K562 (cell line): Measurements from ENCODE around the gene P4HB. TPM values are rescaled to one million over a fixed set of nuclear protein-coding genes. Genes with fewer than 3 reads are reported as not detected.
A peak's percentile ranks its signal among the peaks of the same experiment; 100 is the strongest.

Experiments used
- CBX2 ChIP-seq: fragments of 200-600 bp; sonication (generic); IDR thresholded peaks from one replicate; pipeline ENCODE4 v1.6.1; 2012; ENCODE audit warnings: mild to moderate bottlenecking, low read length, inconsistent platforms; ENCODE audit not compliant: insufficient read depth, poor library complexity, severe bottlenecking
- CGGBP1 ChIP-seq: fragments of 250-450 bp; sonication (Bioruptor Pico); IDR thresholded peaks from 2 replicates; pipeline ENCODE4 v1.9.0; 2021; ENCODE audit warnings: mild to moderate bottlenecking
- CHCHD3 ChIP-seq: fragments of 250-450 bp; sonication (Bioruptor Pico); IDR thresholded peaks from 2 replicates; pipeline ENCODE4 v2.1.2; 2022; ENCODE audit warnings: mild to moderate bottlenecking
- ETS1 ChIP-seq: conservative IDR thresholded peaks from 2 replicates; pipeline ENCODE4 v1.6.1; 2011; ENCODE audit warnings: low read depth, mild to moderate bottlenecking, low read length; ENCODE audit not compliant: control insufficient read depth
- FOXA3 ChIP-seq, 2 experiments: fragments of 450-650 bp in 1 of 2; sonication (generic) in 1 of 2; formaldehyde crosslinking; IDR thresholded peaks in 1 of 2; conservative IDR thresholded peaks in 1 of 2; 2 replicates each; pipeline versions ENCODE4 v1.4.0 to v1.8.0; 2020 to 2022; ENCODE audit warnings: mild to moderate bottlenecking in 2 of 2, missing genetic modification reagents in 1 of 2
- HDAC6 ChIP-seq: IDR thresholded peaks from 2 replicates; pipeline ENCODE4 v1.6.1; 2012; ENCODE audit warnings: low read depth, mild to moderate bottlenecking, control low read depth, inconsistent platforms, low read length, moderate library complexity
- JUN ChIP-seq, 2 experiments: sonication (generic) in 1 of 2; formaldehyde crosslinking in 1 of 2; IDR thresholded peaks; 2 replicates each; pipeline versions ENCODE4 v1.6.1 to v1.8.0; 2012 to 2022; ENCODE audit warnings: borderline replicate concordance in 2 of 2, mild to moderate bottlenecking in 2 of 2, improper control_type of control experiment in 1 of 2, low read depth in 1 of 2, low read length in 1 of 2, missing genetic modification reagents in 1 of 2
- KAT2B ChIP-seq: IDR thresholded peaks from one replicate; pipeline ENCODE4 v1.6.1; 2012; ENCODE audit warnings: low read depth, mild to moderate bottlenecking, control low read depth, inconsistent platforms, low read length, moderate library complexity
- KLF6 ChIP-seq: fragments of 250-450 bp; sonication (Bioruptor Pico); IDR thresholded peaks from 2 replicates; pipeline ENCODE4 v1.4.0; 2020; ENCODE audit warnings: mild to moderate bottlenecking, moderate library complexity, borderline replicate concordance
- MTA2 ChIP-seq: fragments of 450-650 bp; IDR thresholded peaks from 2 replicates; pipeline ENCODE4 v1.6.1; 2016; ENCODE audit warnings: low read depth
- OTX1 ChIP-seq: fragments of 450-650 bp; formaldehyde crosslinking; IDR thresholded peaks from 2 replicates; pipeline ENCODE4 v1.4.0; 2022; ENCODE audit warnings: mild to moderate bottlenecking
- POLR2A ChIP-seq: fragments of 450-650 bp; conservative IDR thresholded peaks from 2 replicates; pipeline ENCODE4 v1.6.1; 2016
- PURB ChIP-seq: sonication (generic); formaldehyde crosslinking; IDR thresholded peaks from 2 replicates; pipeline ENCODE4 v1.9.0; 2021; ENCODE audit warnings: low read depth, mild to moderate bottlenecking, missing genetic modification reagents
- RBM17 ChIP-seq: fragments of 200-400 bp; formaldehyde crosslinking; IDR thresholded peaks from 2 replicates; pipeline ENCODE4 v1.6.1; 2017; ENCODE audit warnings: low read depth, mild to moderate bottlenecking, low read length, borderline replicate concordance
- ZBTB12 ChIP-seq: fragments of 250-450 bp; sonication (Bioruptor Pico); IDR thresholded peaks from 2 replicates; pipeline ENCODE4 v1.4.0; 2020
- ZNF140 ChIP-seq: fragments of 250-450 bp; sonication (Bioruptor Pico); IDR thresholded peaks from 2 replicates; pipeline ENCODE4 v1.8.0; 2021; ENCODE audit warnings: moderate library complexity, mild to moderate bottlenecking, inconsistent platforms
- ZNF197 ChIP-seq: fragments of 200-800 bp; sonication (Bioruptor generic); IDR thresholded peaks from 2 replicates; pipeline ENCODE4 v1.6.1; 2016; ENCODE audit warnings: low read depth, missing genetic modification characterization, missing compliant biosample characterization
- ZNF511 ChIP-seq: sonication (generic); formaldehyde crosslinking; IDR thresholded peaks from 2 replicates; pipeline ENCODE4 v1.8.0; 2022; ENCODE audit warnings: mild to moderate bottlenecking, missing genetic modification reagents
- ZNF707 ChIP-seq: fragments of 250-450 bp; sonication (Bioruptor Pico); conservative IDR thresholded peaks from 2 replicates; pipeline ENCODE4 v1.8.0; 2022; ENCODE audit warnings: inconsistent platforms, mild to moderate bottlenecking, moderate library complexity
- polyA plus RNA-seq, 8 experiments: library from polyadenylated mRNA; depleted of rRNA in 4 of 8; stranded (reverse) in 5 of 8; unstranded in 3 of 8; fragments of >200 nt; fragmentation: Nextera tagmentation in 2 of 8; fragmentation: Illumina TruSeq in 1 of 8; extraction: Ambion mirVana in 2 of 8; extraction: Trizol in 1 of 8; gene quantifications; 2 replicates each; pipeline versions ENCODE4 v1.2.1 to v1.2.3, GENCODE V29; 2011 to 2014; ENCODE audit warnings: inconsistent platforms in 1 of 8, missing spikeins in 1 of 8
- total RNA-seq, 7 experiments: library from RNA; depleted of rRNA in 6 of 7; stranded (reverse); fragments of >200 nt in 6 of 7; fragmentation: Illumina TruSeq in 2 of 7; extraction: Trizol in 2 of 7; gene quantifications; 2 replicates each; pipeline versions ENCODE4 v1.2.1 to v1.2.3, GENCODE V29; 2011 to 2021; ENCODE audit warnings: low replicate concordance in 1 of 7
- TF ChIP-seq, protein P1 (sequence below): sonication (generic); formaldehyde crosslinking; IDR thresholded peaks from 2 replicates; pipeline ENCODE4 v1.8.1; 2022; ENCODE audit warnings: missing genetic modification reagents
- TF ChIP-seq, protein P2 (sequence below): sonication (generic); formaldehyde crosslinking; IDR thresholded peaks from 2 replicates; pipeline ENCODE4 v1.8.0; 2022; ENCODE audit warnings: mild to moderate bottlenecking, missing genetic modification reagents, borderline replicate concordance

Gene P4HB
- total and polyA plus RNA-seq, 9 of the 15 experiments (the other 6 are each of a cell fraction or from before 2014, with no cell fraction given) = 4.4 to 645 (median 325) TPM

- TF ChIP-seq RBM17 = no peak
- TF ChIP-seq CBX2 = no peak
- TF ChIP-seq KLF6 (CRISPR knock-in tag) = 0 out of 2 replicates have a peak, but pooled peaks have one; percentile 73
- TF ChIP-seq ZNF140 (CRISPR knock-in tag) = no peak
- TF ChIP-seq PURB (CRISPR knock-in tag) = no peak
- TF ChIP-seq POLR2A = peak; percentile 53; the same call in 1 of the 2 replicates
- TF ChIP-seq CHCHD3 (CRISPR knock-in tag) = no peak
- no peak for TF ChIP-seq OTX1
- TF ChIP-seq, protein P1, sequence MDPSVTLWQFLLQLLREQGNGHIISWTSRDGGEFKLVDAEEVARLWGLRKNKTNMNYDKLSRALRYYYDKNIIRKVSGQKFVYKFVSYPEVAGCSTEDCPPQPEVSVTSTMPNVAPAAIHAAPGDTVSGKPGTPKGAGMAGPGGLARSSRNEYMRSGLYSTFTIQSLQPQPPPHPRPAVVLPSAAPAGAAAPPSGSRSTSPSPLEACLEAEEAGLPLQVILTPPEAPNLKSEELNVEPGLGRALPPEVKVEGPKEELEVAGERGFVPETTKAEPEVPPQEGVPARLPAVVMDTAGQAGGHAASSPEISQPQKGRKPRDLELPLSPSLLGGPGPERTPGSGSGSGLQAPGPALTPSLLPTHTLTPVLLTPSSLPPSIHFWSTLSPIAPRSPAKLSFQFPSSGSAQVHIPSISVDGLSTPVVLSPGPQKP (CRISPR knock-in tag) = no peak
- no peak; the same call in 1 of the 2 replicates for TF ChIP-seq ETS1
- TF ChIP-seq MTA2 = no peak
- TF ChIP-seq ZNF511 (CRISPR knock-in tag) = 0 out of 2 replicates have a peak, but pooled peaks have one; percentile 50
- no peak for TF ChIP-seq CGGBP1
- no peak for TF ChIP-seq HDAC6
- TF ChIP-seq KAT2B = no peak
- TF ChIP-seq, protein P2, sequence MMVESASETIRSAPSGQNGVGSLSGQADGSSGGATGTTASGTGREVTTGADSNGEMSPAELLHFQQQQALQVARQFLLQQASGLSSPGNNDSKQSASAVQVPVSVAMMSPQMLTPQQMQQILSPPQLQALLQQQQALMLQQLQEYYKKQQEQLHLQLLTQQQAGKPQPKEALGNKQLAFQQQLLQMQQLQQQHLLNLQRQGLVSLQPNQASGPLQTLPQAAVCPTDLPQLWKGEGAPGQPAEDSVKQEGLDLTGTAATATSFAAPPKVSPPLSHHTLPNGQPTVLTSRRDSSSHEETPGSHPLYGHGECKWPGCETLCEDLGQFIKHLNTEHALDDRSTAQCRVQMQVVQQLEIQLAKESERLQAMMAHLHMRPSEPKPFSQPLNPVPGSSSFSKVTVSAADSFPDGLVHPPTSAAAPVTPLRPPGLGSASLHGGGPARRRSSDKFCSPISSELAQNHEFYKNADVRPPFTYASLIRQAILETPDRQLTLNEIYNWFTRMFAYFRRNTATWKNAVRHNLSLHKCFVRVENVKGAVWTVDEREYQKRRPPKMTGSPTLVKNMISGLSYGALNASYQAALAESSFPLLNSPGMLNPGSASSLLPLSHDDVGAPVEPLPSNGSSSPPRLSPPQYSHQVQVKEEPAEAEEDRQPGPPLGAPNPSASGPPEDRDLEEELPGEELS (CRISPR knock-in tag) = no peak
- no peak for TF ChIP-seq ZNF707 (CRISPR knock-in tag)
- TF ChIP-seq ZNF197 = peak; percentile 80
- no peak for TF ChIP-seq FOXA3 (CRISPR knock-in tag; conservative IDR thresholded peaks at IDR 0.05 in 1 of 2, IDR thresholded peaks at IDR 0.05 in 1 of 2)
- TF ChIP-seq JUN (IDR thresholded peaks at IDR 0.05; ENCODE audit: borderline replicate concordance, low read depth, low read length) = peak; percentile 26; the same call in 1 of the 2 replicates
- no peak for TF ChIP-seq JUN (CRISPR knock-in tag; IDR thresholded peaks at IDR 0.05; ENCODE audit: borderline replicate concordance)
- no peak for TF ChIP-seq ZBTB12 (CRISPR knock-in tag)
These were observed 38.6 kb downstream of the P4HB start (continued) for GRCh38 chr17:81821603-81822311.
